HG02981 (cell line): ENCODE measurements around the gene PLA2G4B.

Experiments
- ATAC-seq: cut with Tn5 transposase; IDR thresholded peaks from one replicate; pipeline ENCODE4 v1.9.1; 2021; ENCODE audit warnings: mild to moderate bottlenecking, moderate library complexity; ENCODE audit not compliant: unreplicated experiment

PLA2G4B gene

DNA sequence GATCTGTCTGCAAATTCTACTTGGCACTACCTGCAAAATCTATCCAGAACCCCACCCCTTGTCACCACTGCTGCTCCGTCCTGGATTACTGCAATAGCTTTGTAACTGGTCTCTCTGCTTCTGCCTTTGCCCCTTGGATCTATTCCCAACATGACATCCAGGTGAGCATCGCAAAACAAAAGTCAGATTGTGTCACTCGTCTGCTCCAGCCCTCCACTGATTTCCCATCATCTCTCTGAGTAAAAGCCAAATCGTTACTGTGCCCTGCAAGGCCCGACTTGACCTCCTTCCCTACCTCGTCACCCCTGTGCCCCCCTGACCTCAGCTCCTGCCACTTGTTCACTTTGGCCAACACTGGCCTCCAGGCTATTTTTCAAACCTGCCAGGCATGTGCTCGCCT lies 45.8 kb downstream of the PLA2G4B start:
- no peak for ATAC-seq

DNA sequence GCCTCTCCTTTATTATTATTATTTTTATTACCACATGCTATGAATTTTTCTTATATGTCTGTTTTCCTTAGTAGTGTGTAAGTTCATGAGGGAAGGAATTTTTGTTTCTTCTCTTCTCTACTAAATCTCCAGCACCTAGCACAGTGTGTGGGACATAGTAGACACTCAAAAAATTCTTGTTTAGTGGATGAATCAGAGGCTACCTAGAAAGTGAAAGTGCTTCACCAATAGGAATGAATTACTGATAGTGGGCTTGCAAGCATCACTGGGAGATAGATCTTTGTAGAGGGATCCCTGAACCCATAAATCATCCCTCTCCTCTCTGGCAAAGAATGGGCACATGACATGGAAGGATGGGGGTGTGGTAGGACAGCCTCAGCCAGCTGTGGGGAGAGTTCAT lies 46.7 kb downstream of the PLA2G4B start:
- no peak for ATAC-seq

DNA sequence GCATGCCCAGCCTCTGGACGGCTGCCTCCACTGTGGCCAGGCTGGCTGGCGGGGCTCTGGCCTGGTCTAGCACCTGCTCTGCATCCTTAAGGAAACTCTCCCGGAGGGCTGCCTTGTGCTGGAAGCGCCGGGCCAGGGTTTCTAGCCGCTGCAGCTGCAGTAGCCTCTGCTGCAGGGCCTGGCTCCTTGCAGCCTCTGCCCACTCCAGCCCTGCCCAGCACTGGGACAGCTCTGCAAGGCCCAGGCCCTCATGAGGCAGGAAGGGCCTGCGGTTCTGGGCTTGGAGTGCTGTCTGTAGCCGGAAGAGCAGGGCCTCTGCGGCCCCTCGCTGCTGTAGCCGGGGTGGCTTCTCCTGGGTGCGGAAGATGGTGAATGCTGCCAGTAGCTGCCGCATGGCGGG lies 47.2 kb downstream of the PLA2G4B start:
- no peak for ATAC-seq

DNA sequence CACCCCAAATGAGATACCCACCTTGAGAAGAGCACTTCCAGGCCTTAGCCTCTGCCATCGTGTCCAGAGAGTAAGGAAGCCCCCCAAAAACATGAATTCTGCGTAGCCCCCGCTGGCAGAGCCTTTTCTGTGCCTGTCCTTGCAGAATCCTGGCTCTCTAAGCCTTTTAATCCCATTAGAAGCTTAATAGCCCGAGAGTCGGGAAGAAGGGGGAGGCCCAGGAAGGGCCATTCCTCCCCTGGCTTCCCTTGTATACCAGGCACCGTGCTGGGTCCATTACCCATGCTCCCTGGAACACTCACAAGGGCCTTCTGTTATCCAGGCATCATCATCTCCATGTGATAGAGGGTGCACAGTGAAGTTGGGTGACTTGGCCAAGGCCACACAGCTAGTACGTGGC lies 48.1 kb downstream of the PLA2G4B start:
- ATAC-seq = no peak

- ATAC-seq = no peak
Observed at GRCh38 chr15:41887161-41887560, 48.5 kb downstream of the PLA2G4B start.

DNA sequence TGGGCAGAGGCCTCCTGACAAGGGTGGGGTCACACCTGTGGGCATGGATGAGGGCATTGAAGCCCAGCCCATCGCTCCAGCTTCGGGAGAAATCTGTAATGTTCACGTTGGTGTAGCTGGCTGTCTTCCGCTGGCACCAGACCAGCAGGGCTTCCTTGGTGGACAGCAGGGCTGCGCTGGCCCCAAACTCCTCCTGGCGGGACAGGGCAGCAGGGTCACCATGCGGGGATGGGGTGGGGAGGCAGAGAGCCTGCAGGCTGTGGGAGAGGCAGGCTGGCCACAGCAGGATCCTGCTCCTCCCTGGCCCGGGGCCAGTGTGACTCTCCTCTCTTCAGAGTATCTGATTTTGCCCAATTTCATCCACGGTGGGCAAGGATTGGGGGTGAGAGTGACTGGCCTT lies 49.2 kb downstream of the PLA2G4B start:
- ATAC-seq = no peak

- no peak for ATAC-seq
Observed at GRCh38 chr15:41888662-41889253, 50.1 kb downstream of the PLA2G4B start.

DNA sequence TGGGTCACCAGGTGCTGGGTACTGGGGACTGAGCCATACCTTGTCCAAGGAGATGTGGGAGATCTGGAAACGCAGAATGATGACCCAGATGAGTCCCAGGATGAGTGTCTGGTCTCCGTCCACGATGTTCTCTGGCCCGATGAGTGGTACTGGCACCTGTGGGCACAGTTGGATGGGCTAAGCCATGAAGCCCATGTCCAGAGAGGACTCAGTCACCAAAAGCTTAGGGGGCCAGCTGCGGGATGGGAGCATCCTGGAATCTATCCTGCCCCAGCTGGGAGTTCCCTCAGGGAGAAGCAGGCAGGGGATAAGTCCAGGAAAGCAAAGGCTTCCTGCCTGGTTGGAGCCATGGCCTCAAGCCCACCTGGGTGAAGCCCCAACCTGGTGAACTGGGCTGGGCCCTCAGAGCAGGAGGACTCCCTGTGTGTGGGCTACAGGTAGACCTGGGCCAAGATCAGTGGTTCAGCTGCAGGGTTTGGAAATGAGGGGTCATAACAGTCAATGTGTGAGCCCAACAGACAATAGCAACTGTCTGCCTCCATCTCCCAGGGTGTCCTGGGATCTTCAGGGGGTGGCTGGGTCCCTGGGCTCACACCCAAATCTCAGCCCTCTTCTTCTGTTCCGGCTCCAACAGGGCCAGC lies 51.5 kb downstream of the PLA2G4B start:
- ATAC-seq = no peak

- ATAC-seq = no peak
Observed at GRCh38 chr15:41891226-41891625, 52.6 kb downstream of the PLA2G4B start.

GRCh38 chr15:41891946-41892345 lies 53.3 kb downstream of the PLA2G4B start:
- ATAC-seq = no peak

DNA sequence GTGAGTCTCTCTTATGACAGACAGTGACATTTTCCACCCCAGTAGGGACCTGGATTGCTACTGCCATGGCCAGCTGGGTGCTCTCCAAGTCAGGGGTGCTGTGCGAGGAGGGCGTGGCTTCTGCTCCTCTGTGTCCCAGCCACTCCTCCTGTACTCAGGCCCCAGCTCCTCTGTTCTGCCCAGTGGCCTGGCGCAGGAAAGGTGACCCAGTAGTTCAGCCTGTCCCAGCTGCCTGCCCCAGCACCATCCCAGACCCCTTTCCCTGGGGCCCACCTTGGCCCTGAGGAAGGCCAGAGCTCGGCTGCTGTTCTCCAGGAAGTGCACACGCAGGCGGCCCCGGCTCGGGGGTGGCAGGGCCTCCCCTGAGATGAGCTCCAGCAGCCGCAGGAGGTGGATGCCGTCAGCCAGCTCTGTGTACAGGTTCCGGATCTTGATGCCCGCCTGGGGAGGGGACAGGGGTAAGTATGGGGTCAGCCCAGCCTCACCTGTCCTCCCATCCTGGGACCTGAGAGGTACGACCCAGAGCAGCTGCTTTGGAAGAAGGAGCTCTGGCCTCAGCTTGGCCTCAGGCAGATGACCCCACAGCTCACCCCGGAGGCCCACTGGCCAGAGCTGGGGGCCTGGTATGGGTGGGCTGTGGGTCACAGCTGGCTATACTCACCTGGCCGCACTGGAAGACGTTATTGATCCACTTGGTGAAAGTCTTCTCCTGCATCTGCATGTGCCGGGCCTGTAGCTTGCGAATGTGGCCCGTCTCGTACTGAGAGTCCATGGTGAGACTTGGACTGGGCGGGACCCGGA lies 54.2 kb downstream of the PLA2G4B start:
- no peak for ATAC-seq

GRCh38 chr15:41893422-41894250 lies 55.0 kb downstream of the PLA2G4B start, which contains the start of gene SPTBN5:
Gene SPTBN5, minus strand, starts transcription at chr15:41894053. Its CDS starts 556 bp downstream, at chr15:41893497.
- no peak for ATAC-seq

DNA sequence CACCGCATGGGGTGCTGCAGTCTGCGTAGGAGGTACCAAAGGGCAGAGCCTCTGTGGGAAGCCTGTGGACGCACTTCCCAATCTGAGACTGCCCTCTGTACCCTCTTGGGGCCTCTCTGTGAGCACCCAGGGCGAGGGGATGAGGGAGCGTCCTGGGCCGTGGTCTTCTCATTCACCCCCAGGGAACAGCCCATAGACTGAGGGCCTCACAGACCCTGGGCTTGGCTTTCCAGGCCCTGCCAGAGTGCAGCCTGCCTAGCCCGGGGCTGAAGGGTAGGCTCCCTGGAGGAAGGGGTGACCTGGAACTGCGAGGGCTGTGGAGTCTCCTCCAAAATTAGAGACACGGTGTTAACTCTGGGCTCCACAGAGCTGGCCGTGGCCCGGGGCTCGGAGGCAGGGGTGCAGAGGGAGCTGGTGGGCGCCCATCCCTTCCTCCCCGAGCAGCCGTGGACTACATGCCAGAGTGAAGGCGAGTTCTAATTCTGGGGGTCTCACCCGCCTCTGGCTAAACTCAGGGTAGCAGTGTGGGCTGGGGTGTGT lies 55.7 kb downstream of the PLA2G4B start:
- ATAC-seq = no peak

DNA sequence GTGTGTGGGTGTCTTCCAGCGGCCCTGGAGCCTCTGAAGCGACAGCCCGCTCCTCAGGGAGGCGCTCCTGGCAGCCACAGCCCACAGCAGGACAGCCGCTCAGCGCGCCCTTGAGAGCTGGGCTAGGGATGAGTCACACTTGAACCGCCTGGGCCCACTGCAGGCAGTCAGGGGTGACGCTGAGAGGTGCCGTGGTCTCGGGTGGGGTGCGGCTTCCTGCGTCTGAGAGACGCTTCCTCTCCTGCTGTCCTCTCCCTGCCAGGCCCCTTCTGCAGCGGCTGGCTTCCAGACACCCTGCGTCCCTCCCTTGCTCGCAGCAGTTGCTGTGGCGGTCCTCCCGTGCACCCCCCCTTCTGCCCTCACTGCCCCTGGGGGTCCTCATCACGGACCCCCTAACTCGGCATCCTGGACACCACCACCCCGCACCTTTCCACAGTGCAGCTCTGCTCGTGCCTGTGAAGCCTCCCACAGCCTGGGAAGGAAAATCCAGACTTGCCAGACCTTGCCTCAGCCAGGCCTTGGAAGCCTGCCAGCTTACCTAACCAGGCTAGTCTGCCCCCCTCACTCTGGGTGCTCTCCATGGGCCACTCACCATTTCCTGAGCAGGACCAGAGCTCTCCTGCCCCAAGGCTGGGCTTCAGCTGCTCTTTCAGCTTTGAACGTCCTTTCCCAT lies 56.3 kb downstream of the PLA2G4B start:
- ATAC-seq = peak; percentile 84

- no peak for ATAC-seq
Observed at GRCh38 chr15:41895491-41895890, 56.8 kb downstream of the PLA2G4B start.

DNA sequence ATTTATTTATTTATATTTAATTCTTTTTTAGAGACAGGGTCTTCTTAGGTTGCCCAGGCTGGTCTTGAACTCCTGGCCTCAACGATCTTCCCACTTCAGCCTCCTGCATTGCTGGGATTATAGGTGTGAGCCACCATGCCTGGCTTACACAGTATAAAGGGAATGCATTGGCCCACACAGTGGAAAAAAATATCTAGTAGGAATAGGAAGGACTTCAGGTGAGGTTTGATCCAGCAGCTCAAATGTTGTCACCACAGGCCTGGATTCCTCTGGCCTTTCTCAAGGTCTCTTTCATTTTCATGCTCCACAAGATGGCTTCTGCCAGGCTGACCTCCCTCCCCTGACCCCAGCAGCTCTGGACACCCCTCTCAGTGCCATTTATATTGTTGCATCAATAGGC lies 57.3 kb downstream of the PLA2G4B start:
- no peak for ATAC-seq

GRCh38 chr15:41896566-41896965 lies 57.9 kb downstream of the PLA2G4B start:
- ATAC-seq = no peak

- ATAC-seq = no peak
Observed at GRCh38 chr15:41897363-41897799, 58.7 kb downstream of the PLA2G4B start.
